D721Med (cell line): ENCODE measurements around the gene SEC23IP.
A peak's percentile ranks its signal among the peaks of the same experiment; 100 is the strongest.

Experiments
- DNase-seq: peaks from one replicate; pipeline ENCODE4 v3.0.0; 2011; ENCODE audit warnings: low spot score; ENCODE audit not compliant: insufficient read length
- FAIRE-seq: peaks from 2 replicates; lab custom pipeline; 2011; peaks lifted over from hg19 to GRCh38; lab: Jason Lieb, UNC
- TF ChIP-seq, protein P1 (sequence below): IDR thresholded peaks from 2 replicates; pipeline ENCODE4 v1.5.1; 2012; ENCODE audit warnings: mild to moderate bottlenecking, control low read depth; ENCODE audit not compliant: insufficient read depth; ENCODE audit errors: missing control alignments

The SEC23IP gene

DNA sequence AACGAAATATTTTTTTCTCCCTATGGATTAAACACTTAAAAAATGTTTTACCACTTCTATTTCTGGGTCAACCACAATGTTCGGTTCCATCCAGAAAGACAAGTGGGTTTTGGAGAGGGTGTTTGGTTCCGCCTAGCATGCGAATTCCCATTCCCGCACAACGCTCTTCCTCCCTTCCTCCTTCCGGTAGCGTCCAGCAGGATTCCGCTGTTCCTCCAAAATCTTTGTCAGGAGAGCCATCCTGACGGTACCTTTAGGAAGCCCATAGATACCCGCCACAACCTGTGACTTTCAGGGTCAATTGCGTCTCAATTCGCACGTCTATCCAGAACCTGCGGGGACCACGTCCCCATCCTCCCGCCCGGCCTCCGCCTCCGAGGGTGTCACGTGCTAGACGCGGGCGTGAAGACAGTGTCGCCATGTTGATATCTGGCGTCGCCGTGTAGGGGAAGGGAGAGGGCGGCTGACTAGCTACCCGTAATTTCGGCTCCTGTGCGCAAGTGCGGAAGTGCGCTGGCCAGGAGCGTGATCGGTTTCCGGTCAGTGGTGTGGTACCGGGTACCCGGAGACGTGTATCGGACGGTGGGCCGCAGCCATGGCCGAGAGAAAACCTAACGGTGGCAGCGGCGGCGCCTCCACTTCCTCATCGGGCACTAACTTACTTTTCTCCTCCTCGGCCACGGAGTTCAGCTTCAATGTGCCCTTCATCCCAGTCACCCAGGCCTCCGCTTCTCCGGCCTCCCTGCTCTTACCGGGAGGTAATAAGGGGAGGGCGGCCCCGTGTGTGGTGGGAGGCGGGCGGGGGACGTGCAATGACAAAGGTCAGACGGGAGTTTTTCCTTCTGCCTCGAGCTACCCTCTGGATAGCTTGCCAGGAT, at the start of gene SEC23IP:
Gene SEC23IP (plus strand): TSS at position 543 of the 878 bp plus-strand sequence. CDS start 53 bp downstream, at position 596.
- DNase-seq, result peak; percentile 55
- no peak for FAIRE-seq
- TF ChIP-seq, protein P1, sequence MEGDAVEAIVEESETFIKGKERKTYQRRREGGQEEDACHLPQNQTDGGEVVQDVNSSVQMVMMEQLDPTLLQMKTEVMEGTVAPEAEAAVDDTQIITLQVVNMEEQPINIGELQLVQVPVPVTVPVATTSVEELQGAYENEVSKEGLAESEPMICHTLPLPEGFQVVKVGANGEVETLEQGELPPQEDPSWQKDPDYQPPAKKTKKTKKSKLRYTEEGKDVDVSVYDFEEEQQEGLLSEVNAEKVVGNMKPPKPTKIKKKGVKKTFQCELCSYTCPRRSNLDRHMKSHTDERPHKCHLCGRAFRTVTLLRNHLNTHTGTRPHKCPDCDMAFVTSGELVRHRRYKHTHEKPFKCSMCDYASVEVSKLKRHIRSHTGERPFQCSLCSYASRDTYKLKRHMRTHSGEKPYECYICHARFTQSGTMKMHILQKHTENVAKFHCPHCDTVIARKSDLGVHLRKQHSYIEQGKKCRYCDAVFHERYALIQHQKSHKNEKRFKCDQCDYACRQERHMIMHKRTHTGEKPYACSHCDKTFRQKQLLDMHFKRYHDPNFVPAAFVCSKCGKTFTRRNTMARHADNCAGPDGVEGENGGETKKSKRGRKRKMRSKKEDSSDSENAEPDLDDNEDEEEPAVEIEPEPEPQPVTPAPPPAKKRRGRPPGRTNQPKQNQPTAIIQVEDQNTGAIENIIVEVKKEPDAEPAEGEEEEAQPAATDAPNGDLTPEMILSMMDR, result no peak

- FAIRE-seq (no peak), DNase-seq (no peak)
- TF ChIP-seq, protein P1, result no peak
Observed at GRCh38 chr10:119845656-119846055, 46.9 kb upstream of the SEC23IP start.

DNA sequence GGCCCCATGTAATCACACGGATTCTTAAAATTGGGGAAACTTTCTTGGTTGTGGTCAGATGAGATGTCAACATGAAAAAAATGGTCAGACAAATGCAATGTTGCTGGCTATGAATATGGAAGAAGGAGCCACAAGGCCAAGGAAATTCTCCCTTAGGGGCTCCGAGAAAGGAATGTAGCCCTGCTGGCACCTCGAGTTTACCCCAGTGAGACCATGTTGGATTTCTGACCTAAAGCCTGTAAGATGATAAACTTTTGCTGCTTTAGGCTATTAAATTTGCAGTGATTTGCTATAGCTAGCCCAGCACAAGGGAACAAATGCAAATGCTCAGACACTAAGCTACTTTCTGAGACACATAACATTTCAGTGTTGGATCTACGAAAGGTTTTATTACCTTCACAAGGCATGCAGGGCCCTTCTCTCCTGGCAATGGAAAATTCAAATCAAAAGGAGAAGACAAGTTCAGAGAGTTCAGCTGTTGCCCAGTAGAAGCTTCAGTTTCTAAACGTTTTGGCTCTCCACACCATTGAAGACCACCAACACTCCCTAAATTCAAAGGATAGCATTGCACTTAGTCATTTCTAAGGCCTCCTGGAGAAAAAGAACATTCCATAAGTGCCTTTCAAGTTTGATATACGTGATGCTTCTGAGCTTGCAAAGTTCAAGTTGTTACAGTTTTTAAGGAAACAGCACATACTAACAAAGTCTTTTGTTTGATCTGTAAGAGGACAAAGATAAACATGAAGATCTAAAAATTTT, 43.3 kb upstream of the SEC23IP start:
- FAIRE-seq, result no peak
- no peak for DNase-seq
- TF ChIP-seq, protein P1, result no peak

- DNase-seq (no peak), FAIRE-seq (no peak)
- TF ChIP-seq, protein P1, result no peak
Observed at GRCh38 chr10:119849944-119850343, 42.6 kb upstream of the SEC23IP start.

DNA sequence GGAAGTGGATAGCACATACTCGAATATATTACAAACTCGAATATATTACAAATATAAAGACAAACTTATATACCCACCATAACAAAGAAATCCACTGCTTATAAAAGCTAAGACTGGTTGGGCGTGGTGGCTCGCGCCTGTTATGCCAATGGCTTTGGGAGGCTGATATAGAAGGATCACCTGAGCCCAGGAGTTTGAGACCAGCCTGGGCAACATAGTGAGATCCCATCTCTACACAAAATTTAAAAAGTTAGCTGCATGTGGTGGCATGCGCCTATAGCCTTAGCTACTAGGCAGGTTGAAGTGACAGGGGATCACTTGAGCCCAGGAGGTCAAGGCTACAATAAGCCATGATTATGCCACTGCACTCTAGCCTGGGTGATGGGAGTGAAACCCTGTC, 40.3 kb upstream of the SEC23IP start:
- TF ChIP-seq, protein P1, result no peak
- no peak for DNase-seq
- no peak for FAIRE-seq

GRCh38 chr10:119852822-119853221, 39.7 kb upstream of the SEC23IP start:
- FAIRE-seq, result no peak
- no peak for DNase-seq
- TF ChIP-seq, protein P1, result no peak
